Osteoblast (primary cell): ENCODE data around the gene C1orf159. TPM values are rescaled to one million over a fixed set of nuclear protein-coding genes. Genes with fewer than 3 reads are reported as not detected.
A peak's percentile ranks its signal among the peaks of the same experiment; 100 is the strongest.

Experiments used
- DNase-seq: peaks from one replicate; pipeline ENCODE4 v3.0.0; 2011; ENCODE audit warnings: low spot score, mixed read lengths; ENCODE audit not compliant: insufficient read length; ENCODE audit errors: missing footprints
- H2AFZ ChIP-seq: 2 replicates; pipeline ENCODE4 v1.6.0; 2011; ENCODE audit warnings: mild to moderate bottlenecking, low read length
- H3K27ac ChIP-seq: 2 replicates; pipeline ENCODE4 v1.5.1; 2011; ENCODE audit warnings: mild to moderate bottlenecking, low read depth, low read length, moderate library complexity
- H3K27me3 ChIP-seq: 2 replicates; pipeline ENCODE4 v1.6.0; 2012; ENCODE audit warnings: mild to moderate bottlenecking, control low read depth, inconsistent platforms, low read length, moderate library complexity; ENCODE audit not compliant: insufficient read depth
- H3K36me3 ChIP-seq: 2 replicates; pipeline ENCODE4 v1.5.1; 2011; ENCODE audit warnings: mild to moderate bottlenecking, low read length, control low read depth, moderate library complexity; ENCODE audit not compliant: insufficient read depth
- H3K4me1 ChIP-seq: 2 replicates; pipeline ENCODE4 v1.5.1; 2011; ENCODE audit warnings: mild to moderate bottlenecking, low read length, control low read depth, moderate library complexity; ENCODE audit not compliant: insufficient read depth
- H3K4me2 ChIP-seq: 2 replicates; pipeline ENCODE4 v1.6.0; 2011; ENCODE audit warnings: mild to moderate bottlenecking, low read length; ENCODE audit not compliant: insufficient read depth
- H3K4me3 ChIP-seq: fragments of 200-600 bp; sonication (generic); 3 replicates; pipeline ENCODE4 v1.5.1; 2012; ENCODE audit warnings: mild to moderate bottlenecking, low read length, inconsistent platforms; ENCODE audit not compliant: insufficient read depth
- H3K79me2 ChIP-seq: 2 replicates; pipeline ENCODE4 v1.6.0; 2012; ENCODE audit warnings: mild to moderate bottlenecking, low read length, control low read depth, inconsistent platforms; ENCODE audit not compliant: insufficient read depth
- H3K9me3 ChIP-seq: 2 replicates; pipeline ENCODE4 v1.5.1; 2011; ENCODE audit warnings: low read depth, low read length, control low read depth
- H4K20me1 ChIP-seq: 2 replicates; pipeline ENCODE4 v1.6.0; 2012; ENCODE audit warnings: mild to moderate bottlenecking, low read length, control low read depth; ENCODE audit not compliant: insufficient read depth
- CTCF ChIP-seq: IDR thresholded peaks from 2 replicates; pipeline ENCODE4 v1.5.1; 2011; ENCODE audit warnings: mild to moderate bottlenecking, low read depth, low read length, moderate library complexity; ENCODE audit errors: extremely low read depth
- total RNA-seq: library from RNA; depleted of rRNA; stranded (reverse); fragments of >200 nt; gene quantifications from 2 replicates; pipeline ENCODE4 v1.2.3, GENCODE V29; 2012

C1orf159 gene
- total RNA-seq, 1 donor = 5.4 TPM

- no peak for DNase-seq
- no peak overlapping the region for H3K4me2 ChIP-seq
Observed at GRCh38 chr1:1120096-1120495, 4.2 kb upstream of the C1orf159 start.

GRCh38 chr1:1119272-1119890 is 3.5 kb upstream of the C1orf159 start:
- Histone ChIP-seq H3K27me3 (peaks cover 8% of the 10 kb centered on the region), H3K4me1 (no peaks in the 10 kb centered on the region), H3K4me2 (no peak overlapping the region), H3K79me2 (peaks cover 7% of the 10 kb centered on the region), H4K20me1 (peaks cover 3% of the 10 kb centered on the region), H3K4me3 (no peak overlapping the region), H3K36me3 (no peaks in the 10 kb centered on the region), H3K27ac (no peak overlapping the region), H2AFZ (no peak overlapping the region), H3K9me3 (no peaks in the 10 kb centered on the region)
- no peak for TF ChIP-seq CTCF
- DNase-seq = peak; percentile 80

More at GRCh38 chr1:1120096-1120495, 4.2 kb upstream of the C1orf159 start:
- Histone ChIP-seq H3K27me3 (peaks cover 8% of the 10 kb centered on the region), H3K27ac (no peak overlapping the region), H3K36me3 (no peaks in the 10 kb centered on the region), H4K20me1 (peaks cover 3% of the 10 kb centered on the region), H3K79me2 (peaks cover 2% of the 10 kb centered on the region), H3K4me3 (no peak overlapping the region), H3K9me3 (no peaks in the 10 kb centered on the region), H3K4me1 (no peaks in the 10 kb centered on the region), H2AFZ (no peak overlapping the region)
- no peak for TF ChIP-seq CTCF

- no peak overlapping the region for H2AFZ ChIP-seq
- no peak for TF ChIP-seq CTCF
Observed at GRCh38 chr1:1118876-1119220, 3.0 kb upstream of the C1orf159 start.

GRCh38 chr1:1118011-1118875 is 2.4 kb upstream of the C1orf159 start:
- Histone ChIP-seq H3K4me1 (no peaks in the 10 kb centered on the region), H3K79me2 (peaks cover 7% of the 10 kb centered on the region), H3K36me3 (no peaks in the 10 kb centered on the region), H4K20me1 (peaks cover 3% of the 10 kb centered on the region), H3K4me3 (no peak overlapping the region), H3K4me2 (no peak overlapping the region), H3K27ac (no peak overlapping the region), H3K9me3 (no peaks in the 10 kb centered on the region), H3K27me3 (peaks cover 8% of the 10 kb centered on the region), H2AFZ (no peak overlapping the region)
- DNase-seq = peak; percentile 79
- TF ChIP-seq CTCF = no peak

More at GRCh38 chr1:1118876-1119220, 3.0 kb upstream of the C1orf159 start:
- peak; percentile 88 for DNase-seq
- H3K4me3 ChIP-seq = no peak overlapping the region
- H4K20me1 ChIP-seq = peaks cover 3% of the 10 kb centered on the region
- peaks cover 8% of the 10 kb centered on the region for H3K27me3 ChIP-seq
- H3K27ac ChIP-seq = no peak overlapping the region
- no peaks in the 10 kb centered on the region for H3K4me1 ChIP-seq
- H3K4me2 ChIP-seq = no peak overlapping the region
- no peaks in the 10 kb centered on the region for H3K9me3 ChIP-seq
- H3K79me2 ChIP-seq = peaks cover 7% of the 10 kb centered on the region
- H3K36me3 ChIP-seq = no peaks in the 10 kb centered on the region
